Right ventricle myocardium superior (tissue), 1 donor: ENCODE results near the gene SLC25A31. TPM values are rescaled to one million over a fixed set of nuclear protein-coding genes. Genes with fewer than 3 reads are reported as not detected.
A peak's percentile ranks its signal among the peaks of the same experiment; 100 is the strongest.

Source experiments
- ATAC-seq: fragments of 200-7000 bp; cut with Tn5 transposase; one replicate; pipeline ENCODE4 v1.9.1; 2020; ENCODE audit warnings: mild to moderate bottlenecking; ENCODE audit not compliant: poor library complexity
- DNase-seq: peaks from one replicate; pipeline ENCODE4 v3.0.0-alpha.2; 2020
- intact Hi-C: fragments of 100-400 bp; cut with DNase I; formaldehyde crosslinking; loops from one replicate; pipeline ENCODE4 v1.11.2; 2022
- total RNA-seq: library from RNA; stranded (reverse); fragmentation: NEBNext Ultra II Directional; extraction: Animal tissue kit (Norgen Biotek cat#: 25700); gene quantifications from one replicate; pipeline ENCODE4 v1.2.1, GENCODE V29; 2021
- donor health status: DM: no; HTN: yes; CAD: no; lungs with severe emphysema.

The SLC25A31 gene
- total RNA-seq, 1 donor from 2014 or later = not detected

GRCh38 chr4:127772769-127773671 is 42.8 kb downstream of the SLC25A31 start:
- DNase-seq = no peak
- intact Hi-C loops = no loop called here
- ATAC-seq = no peak

GRCh38 chr4:127775843-127776242 is 45.6 kb downstream of the SLC25A31 start:
- DNase-seq (no peak), ATAC-seq (no peak)
- intact Hi-C loops = no loop called here

GRCh38 chr4:127776620-127777019 is 46.4 kb downstream of the SLC25A31 start:
- no peak for DNase-seq
- no peak for ATAC-seq
- intact Hi-C loops = no loop called here

- intact Hi-C loops = no loop called here
- no peak for DNase-seq
- no peak for ATAC-seq
Observed at GRCh38 chr4:127777487-127777886, 47.3 kb downstream of the SLC25A31 start.

GRCh38 chr4:127778102-127778501 is 47.9 kb downstream of the SLC25A31 start:
- intact Hi-C loops = no loop called here
- ATAC-seq = no peak
- DNase-seq = no peak

GRCh38 chr4:127780598-127780997 is 50.4 kb downstream of the SLC25A31 start:
- no peak for ATAC-seq
- intact Hi-C loops = no loop called here
- no peak for DNase-seq

- intact Hi-C loops = no loop called here
- peak; percentile 76 for DNase-seq
Observed at GRCh38 chr4:127781300-127782024, 51.3 kb downstream of the SLC25A31 start.

GRCh38 chr4:127782025-127782274 is 51.8 kb downstream of the SLC25A31 start:
- peak; percentile 98 for ATAC-seq
- peak; percentile 91 for DNase-seq
- intact Hi-C loops = no loop called here

More at GRCh38 chr4:127781300-127782024, 51.3 kb downstream of the SLC25A31 start:
- ATAC-seq = peak; percentile 71

- intact Hi-C loops = no loop called here
- ATAC-seq = peak; percentile 68
- peak; percentile 69 for DNase-seq
Observed at GRCh38 chr4:127782275-127783025, 52.2 kb downstream of the SLC25A31 start, which contains the start of gene HSPA4L. HSPA4L (plus strand) TSS chr4:127782322; CDS start chr4:127782551, 229 bp downstream.

- ATAC-seq (peak; percentile 57), DNase-seq (peak; percentile 76)
- intact Hi-C loops = no loop called here
Observed at GRCh38 chr4:127783026-127783769, 53.0 kb downstream of the SLC25A31 start.

GRCh38 chr4:127783955-127784770 is 54.0 kb downstream of the SLC25A31 start:
- intact Hi-C loops = no loop called here
- no peak for ATAC-seq

GRCh38 chr4:127788517-127788916 is 58.3 kb downstream of the SLC25A31 start:
- ATAC-seq (no peak), DNase-seq (no peak)
- intact Hi-C loops = no loop called here

More at GRCh38 chr4:127783955-127784770, 54.0 kb downstream of the SLC25A31 start:
- no peak for DNase-seq

- no peak for ATAC-seq
- no peak for DNase-seq
- intact Hi-C loops = no loop called here
Observed at GRCh38 chr4:127791391-127791790, 61.2 kb downstream of the SLC25A31 start.

GRCh38 chr4:127793528-127793927 is 63.3 kb downstream of the SLC25A31 start:
- ATAC-seq = no peak
- intact Hi-C loops = no loop called here
- no peak for DNase-seq

- DNase-seq (no peak), ATAC-seq (no peak)
- intact Hi-C loops = no loop called here
Observed at GRCh38 chr4:127799711-127800110, 69.5 kb downstream of the SLC25A31 start.

GRCh38 chr4:127809173-127809800 is 79.1 kb downstream of the SLC25A31 start:
- DNase-seq = no peak
- ATAC-seq = no peak
- intact Hi-C loops = no loop called here

- intact Hi-C loops = no loop called here
- DNase-seq = no peak
- ATAC-seq = no peak
Observed at GRCh38 chr4:127810551-127810950, 80.4 kb downstream of the SLC25A31 start.
